GM12878 (cell line): Measurements from ENCODE around the gene CCDC8. TPM values are rescaled to one million over a fixed set of nuclear protein-coding genes. Genes with fewer than 3 reads are reported as not detected.

ENCODE experiments used
- ATAC-seq: fragments of 200-7000 bp; cut with Tn5 transposase; 3 replicates; pipeline ENCODE4 v1.9.1; 2020; ENCODE audit warnings: mild to moderate bottlenecking, moderate library complexity
- BruUV-seq: library from RNA; stranded (reverse); fragments of 400-500 nt; replicated peaks from 2 replicates; lab custom pipeline; 2021; lab: Mats Ljungman, UMichigan
- CTCF ChIA-PET: fragments of 300-600 bp; sonication (Branson Sonifier 250); formaldehyde crosslinking; extraction: SDS; loops from one replicate; lab custom pipeline; 2021; ENCODE audit warnings: inconsistent platforms; lab: Yijun Ruan, JAX
- POLR2A ChIA-PET: fragments of 350-600 bp; formaldehyde crosslinking; extraction: SDS; loops from one replicate; lab custom pipeline; 2021; ENCODE audit warnings: inconsistent platforms; lab: Charles Lee
- RAD21 ChIA-PET: fragments of 300-600 bp; sonication (Branson Sonifier 250); formaldehyde crosslinking; loops from one replicate; lab custom pipeline; 2023; ENCODE audit warnings: antibody characterized with exemption; ENCODE audit not compliant: unreplicated experiment; lab: Charles Lee
- SMC1A ChIA-PET: fragments of 300-600 bp; sonication (Branson Sonifier 250); formaldehyde crosslinking; loops from one replicate; lab custom pipeline; 2023; ENCODE audit not compliant: unreplicated experiment, uncharacterized antibody; lab: Charles Lee
- DNase-seq: peaks from one replicate; pipeline ENCODE4 v3.0.0-alpha.2; 2011; ENCODE audit warnings: low read depth, low spot score
- FAIRE-seq: peaks from 3 replicates; lab custom pipeline; 2011; peaks lifted over from hg19 to GRCh38; lab: Jason Lieb, UNC
- H2AFZ ChIP-seq: 2 replicates; pipeline ENCODE4 v1.6.0; 2011; ENCODE audit warnings: low read depth, low read length, control low read depth; ENCODE audit not compliant: control insufficient read depth
- H3K27ac ChIP-seq: 2 replicates; pipeline ENCODE4 v1.5.1; 2011; ENCODE audit warnings: control low read depth; ENCODE audit not compliant: control insufficient read depth, insufficient read depth
- H3K27me3 ChIP-seq, 2 experiments: replicated peaks in 1 of 2; 2 replicates each; pipeline versions ENCODE4 v1.6.0 to v1.6.1; 2011; ENCODE audit warnings: low read length in 1 of 2; ENCODE audit not compliant: control insufficient read depth in 2 of 2, insufficient read depth in 2 of 2
- H3K36me3 ChIP-seq, 2 experiments: 2 replicates each; pipeline ENCODE4 v1.5.1; 2011; ENCODE audit warnings: low read length in 1 of 2; ENCODE audit not compliant: control insufficient read depth in 2 of 2, insufficient read depth in 2 of 2
- H3K4me1 ChIP-seq: 2 replicates; pipeline ENCODE4 v1.6.1; 2011; ENCODE audit warnings: mild to moderate bottlenecking, low read length, moderate library complexity, mixed read lengths; ENCODE audit not compliant: control insufficient read depth, insufficient read depth
- H3K4me2 ChIP-seq: 2 replicates; pipeline ENCODE4 v1.6.0; 2011; ENCODE audit warnings: control low read depth; ENCODE audit not compliant: control insufficient read depth, insufficient read depth
- H3K4me3 ChIP-seq: fragments of 200-600 bp; sonication (generic); 2 replicates; pipeline ENCODE4 v1.5.1; 2016
- H3K79me2 ChIP-seq: 2 replicates; pipeline ENCODE4 v1.6.0; 2011; ENCODE audit warnings: low read length; ENCODE audit not compliant: control insufficient read depth, insufficient read depth
- H3K9ac ChIP-seq: 2 replicates; pipeline ENCODE4 v1.8.0; 2011; ENCODE audit warnings: low read length, control low read depth, mixed read lengths; ENCODE audit not compliant: control insufficient read depth, insufficient read depth
- H3K9me3 ChIP-seq: replicated peaks from 3 replicates; pipeline ENCODE4 v1.5.1; 2011; ENCODE audit warnings: mild to moderate bottlenecking, low read length; ENCODE audit not compliant: control insufficient read depth, insufficient read depth
- H4K20me1 ChIP-seq: 2 replicates; pipeline ENCODE4 v1.6.0; 2011; ENCODE audit not compliant: control insufficient read depth, insufficient read depth
- BCL11A ChIP-seq: IDR thresholded peaks from 2 replicates; pipeline ENCODE4 v1.6.1; 2011; ENCODE audit warnings: low read depth, low read length
- CHD4 ChIP-seq: fragments of 200-600 bp; sonication (generic); IDR thresholded peaks from 2 replicates; pipeline ENCODE4 v1.6.1; 2016; ENCODE audit warnings: mild to moderate bottlenecking
- FOS ChIP-seq: IDR thresholded peaks from 3 replicates; pipeline ENCODE4 v1.6.1; 2011; ENCODE audit warnings: borderline replicate concordance; ENCODE audit not compliant: insufficient read length; ENCODE audit errors: extremely low read depth
- IKZF1 ChIP-seq: fragments of 450-650 bp; conservative IDR thresholded peaks from 2 replicates; pipeline ENCODE4 v1.6.1; 2017; ENCODE audit warnings: antibody characterized with exemption, mild to moderate bottlenecking
- JUND ChIP-seq: IDR thresholded peaks from 2 replicates; pipeline ENCODE4 v1.6.1; 2012; ENCODE audit warnings: low read depth, mild to moderate bottlenecking, low read length, improper control_type of control experiment, moderate library complexity
- KDM1A ChIP-seq: fragments of 200-600 bp; sonication (generic); IDR thresholded peaks from 2 replicates; pipeline ENCODE4 v1.6.1; 2016; ENCODE audit warnings: borderline replicate concordance
- NFYB ChIP-seq: IDR thresholded peaks from 2 replicates; pipeline ENCODE4 v1.6.1; 2011; ENCODE audit warnings: low read depth, mild to moderate bottlenecking, low read length, improper control_type of control experiment, moderate library complexity; ENCODE audit not compliant: insufficient read depth
- POLR2A ChIP-seq: IDR thresholded peaks from 2 replicates; pipeline ENCODE4 v1.6.1; 2011; ENCODE audit warnings: low read depth, mild to moderate bottlenecking, low read length
- POLR2AphosphoS2 ChIP-seq: IDR thresholded peaks from 2 replicates; pipeline ENCODE4 v1.6.1; 2011; ENCODE audit warnings: low read depth, mild to moderate bottlenecking, low read length, improper control_type of control experiment, moderate library complexity
- RELA ChIP-seq: fragments of 450-650 bp; IDR thresholded peaks from 2 replicates; pipeline ENCODE4 v1.8.0; 2014; ENCODE audit warnings: borderline replicate concordance; ENCODE audit not compliant: partially characterized antibody
- SMAD1 ChIP-seq: fragments of 450-650 bp; IDR thresholded peaks from 2 replicates; pipeline ENCODE4 v1.6.1; 2018; ENCODE audit warnings: mild to moderate bottlenecking, low read depth; ENCODE audit not compliant: partially characterized antibody
- SPI1 ChIP-seq: IDR thresholded peaks from 2 replicates; pipeline ENCODE4 v1.6.1; 2011; ENCODE audit warnings: low read depth, mild to moderate bottlenecking, low read length, moderate library complexity, borderline replicate concordance; ENCODE audit not compliant: insufficient read depth
- TARDBP ChIP-seq: IDR thresholded peaks from 2 replicates; pipeline ENCODE4 v1.6.1; 2016; ENCODE audit warnings: borderline replicate concordance
- ZNF274 ChIP-seq: IDR thresholded peaks from one replicate; pipeline ENCODE4 v1.8.0; 2011; ENCODE audit not compliant: insufficient read length, insufficient read depth
- ZNF384 ChIP-seq: IDR thresholded peaks from 2 replicates; pipeline ENCODE4 v1.6.1; 2012; ENCODE audit warnings: low read depth, mild to moderate bottlenecking, low read length, improper control_type of control experiment, borderline replicate concordance
- WGBS: methylation state at CpG from one replicate; pipeline ENCODE4 v1.1.6; 2016; ENCODE audit warnings: low lambda C conversion rate; ENCODE audit not compliant: insufficient replicate concordance, insufficient coverage; ENCODE audit errors: missing lambda C conversion rate; 5-methylcytosine and 5-hydroxymethylcytosine counted together
- in situ Hi-C: fragments of 300-500 bp; cut with MboI; formaldehyde crosslinking; loops from 9 replicates; pipeline ENCODE4 v1.14.3; 2018; ENCODE audit warnings: mixed read lengths
- intact Hi-C: fragments of 100-400 bp; cut with micrococcal nuclease; formaldehyde crosslinking; loops from one replicate; pipeline ENCODE4 v1.14.2; 2022; ENCODE audit not compliant: unreplicated experiment
- polyA plus RNA-seq, 11 experiments: library from polyadenylated mRNA; depleted of rRNA in 4 of 11; unstranded in 6 of 11; stranded (reverse) in 5 of 11; fragments of >200 nt; fragmentation: Nextera tagmentation in 4 of 11; fragmentation: Illumina TruSeq in 1 of 11; extraction: Ambion mirVana in 4 of 11; extraction: Trizol in 1 of 11; gene quantifications; 1 replicate in 1 of 11; 2 replicates in 10 of 11; pipeline versions ENCODE4 v1.2.1 to v1.2.3, GENCODE V29; 2011 to 2016; ENCODE audit warnings: inconsistent platforms in 2 of 11, missing spikeins in 2 of 11, low read depth in 1 of 11
- total RNA-seq, 4 experiments: library from RNA; depleted of rRNA in 3 of 4; stranded (reverse); fragments of >200 nt in 3 of 4; fragmentation: Illumina TruSeq in 1 of 4; extraction: Trizol in 1 of 4; gene quantifications; 2 replicates each; pipeline versions ENCODE4 v1.2.1 to v1.2.3, GENCODE V29; 2013 to 2021
- TF ChIP-seq, protein P1 (sequence below): fragments of 150-350 bp; IDR thresholded peaks from 2 replicates; pipeline ENCODE4 v1.6.1; 2014; ENCODE audit warnings: mild to moderate bottlenecking, low read depth, low read length

Gene CCDC8
- total and polyA plus RNA-seq, 10 of the 15 experiments (the other 5 are each of a cell fraction or from before 2014, with no cell fraction given): under 0.01 to 0.15 (median 0.05) TPM; not detected in 5

DNA sequence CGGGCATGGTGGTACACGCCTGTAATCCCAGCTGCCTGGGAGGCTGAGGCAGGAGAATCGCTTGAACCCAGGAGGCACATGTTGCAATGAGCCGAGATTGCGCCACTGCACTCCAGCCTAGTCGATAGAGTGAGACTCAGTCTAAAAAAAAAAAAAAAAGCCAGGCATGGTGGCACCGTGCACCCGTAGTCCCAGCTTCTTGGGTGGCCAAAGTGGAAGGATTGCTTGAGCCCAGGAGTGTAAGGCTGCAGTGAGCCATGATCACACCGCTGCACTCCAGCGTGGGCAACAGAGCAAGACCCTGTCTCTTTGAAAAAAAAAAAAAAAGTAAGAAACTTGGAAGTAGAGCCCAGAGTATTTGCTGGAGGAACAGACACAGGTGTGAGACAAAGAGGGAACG, 27.7 kb downstream of the CCDC8 start:
- ChIA-PET CTCF (interaction anchor here (0.5 to 1.2 kb wide), 3 partner anchors 9 to 1320 kb away, joined by 3 to 4 read pairs (median 3); no protein-coding TSS in a partner anchor), POLR2A (no interaction called here), SMC1A (interaction anchor here (0.8 kb wide), 1 partner anchor 8 kb away, joined by 3 read pairs; no protein-coding TSS in a partner anchor), RAD21 (no interaction called here)
- H3K4me3 ChIP-seq: no peak overlapping the region
- H4K20me1 ChIP-seq: no peaks in the 10 kb centered on the region
- no peaks in the 10 kb centered on the region for H3K9me3 ChIP-seq
- TF ChIP-seq KDM1A: no peak
- TF ChIP-seq RELA: no peak
- TF ChIP-seq POLR2A: no peak
- TF ChIP-seq FOS: no peak
- no peak for TF ChIP-seq ZNF274
- TF ChIP-seq NFYB: no peak
- TF ChIP-seq IKZF1: no peak
- no peak for TF ChIP-seq JUND
- no peak for TF ChIP-seq ZNF384
- TF ChIP-seq TARDBP: no peak
- no peak for TF ChIP-seq BCL11A
- no peak for TF ChIP-seq POLR2AphosphoS2
- TF ChIP-seq SPI1: no peak
- no peak for TF ChIP-seq SMAD1
- TF ChIP-seq CHD4: no peak
- TF ChIP-seq, protein P1, sequence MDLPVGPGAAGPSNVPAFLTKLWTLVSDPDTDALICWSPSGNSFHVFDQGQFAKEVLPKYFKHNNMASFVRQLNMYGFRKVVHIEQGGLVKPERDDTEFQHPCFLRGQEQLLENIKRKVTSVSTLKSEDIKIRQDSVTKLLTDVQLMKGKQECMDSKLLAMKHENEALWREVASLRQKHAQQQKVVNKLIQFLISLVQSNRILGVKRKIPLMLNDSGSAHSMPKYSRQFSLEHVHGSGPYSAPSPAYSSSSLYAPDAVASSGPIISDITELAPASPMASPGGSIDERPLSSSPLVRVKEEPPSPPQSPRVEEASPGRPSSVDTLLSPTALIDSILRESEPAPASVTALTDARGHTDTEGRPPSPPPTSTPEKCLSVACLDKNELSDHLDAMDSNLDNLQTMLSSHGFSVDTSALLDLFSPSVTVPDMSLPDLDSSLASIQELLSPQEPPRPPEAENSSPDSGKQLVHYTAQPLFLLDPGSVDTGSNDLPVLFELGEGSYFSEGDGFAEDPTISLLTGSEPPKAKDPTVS: no peak
- intact Hi-C loops (no loop called here), in situ Hi-C loops (no loop called here)
- peaks cover 33 to 54% of the 10 kb centered on the region in 2 experiments for H3K36me3 ChIP-seq
- no peaks in the 10 kb centered on the region for H3K79me2 ChIP-seq
- H2AFZ ChIP-seq: no peak overlapping the region
- ATAC-seq (no peak), DNase-seq (no peak), FAIRE-seq (no peak)
- no peak overlapping the region for H3K9ac ChIP-seq
- H3K27me3 ChIP-seq: no peaks in the 10 kb centered on the region
- no peak overlapping the region for H3K27ac ChIP-seq
- no TSS peak for BruUV-seq
- no peaks in the 10 kb centered on the region for H3K4me1 ChIP-seq
- no peak overlapping the region for H3K4me2 ChIP-seq
- WGBS: 93% methylated on average over 8 of the region's 11 CpGs
